Smooth muscle cell (in vitro differentiated cells): ENCODE measurements around the gene ZNF277. TPM values are rescaled to one million over a fixed set of nuclear protein-coding genes. Genes with fewer than 3 reads are reported as not detected.

ENCODE experiments used
- DNase-seq: peaks from one replicate; lab custom pipeline; 2025; ENCODE audit not compliant: unreplicated experiment; lab: John Stamatoyannopoulos, UW
- H2AFZ ChIP-seq: fragments of 200-600 bp; sonication (generic); 2 replicates; pipeline ENCODE4 v1.6.0; 2016; ENCODE audit warnings: antibody characterized with exemption, low read depth, mild to moderate bottlenecking
- H3F3A ChIP-seq: fragments of 200-600 bp; sonication (generic); 2 replicates; pipeline ENCODE4 v1.6.0; 2017; ENCODE audit warnings: antibody characterized with exemption, low read depth
- H3K27ac ChIP-seq: fragments of 200-600 bp; sonication (generic); 2 replicates; pipeline ENCODE4 v1.5.1; 2016; ENCODE audit warnings: low read depth, mild to moderate bottlenecking
- H3K27me3 ChIP-seq: fragments of 200-600 bp; sonication (generic); 2 replicates; pipeline ENCODE4 v1.6.1; 2016; ENCODE audit warnings: low read depth, mild to moderate bottlenecking
- H3K36me3 ChIP-seq: fragments of 200-600 bp; sonication (generic); 2 replicates; pipeline ENCODE4 v1.5.1; 2016; ENCODE audit warnings: low read depth
- H3K4me1 ChIP-seq: fragments of 200-600 bp; sonication (generic); 2 replicates; pipeline ENCODE4 v1.5.1; 2016; ENCODE audit warnings: low read depth
- H3K4me2 ChIP-seq: fragments of 200-600 bp; sonication (generic); 2 replicates; pipeline ENCODE4 v1.6.0; 2016; ENCODE audit warnings: mild to moderate bottlenecking
- H3K4me3 ChIP-seq: fragments of 200-600 bp; sonication (generic); 2 replicates; pipeline ENCODE4 v1.5.1; 2016; ENCODE audit warnings: mild to moderate bottlenecking
- H3K79me2 ChIP-seq: fragments of 200-600 bp; sonication (generic); 2 replicates; pipeline ENCODE4 v1.6.0; 2016; ENCODE audit warnings: low read depth, mild to moderate bottlenecking
- H3K9ac ChIP-seq: fragments of 200-600 bp; sonication (generic); 2 replicates; pipeline ENCODE4 v1.6.0; 2016; ENCODE audit warnings: low read depth
- H3K9me3 ChIP-seq: fragments of 200-600 bp; sonication (generic); replicated peaks from 2 replicates; pipeline ENCODE4 v1.5.1; 2016; ENCODE audit warnings: low read depth
- H4K20me1 ChIP-seq: fragments of 200-600 bp; sonication (generic); 2 replicates; pipeline ENCODE4 v1.6.0; 2016; ENCODE audit warnings: low read depth
- CTCF ChIP-seq: fragments of 200-600 bp; sonication (generic); IDR thresholded peaks from 2 replicates; pipeline ENCODE4 v1.5.1; 2017; ENCODE audit warnings: borderline replicate concordance, mild to moderate bottlenecking, antibody characterized with exemption; ENCODE audit not compliant: insufficient read depth, poor library complexity, severe bottlenecking
- WGBS: methylation state at CpG from one replicate; pipeline ENCODE4 v1.1.7; 2016; ENCODE audit warnings: low lambda C conversion rate; 5-methylcytosine and 5-hydroxymethylcytosine counted together
- polyA plus RNA-seq: library from polyadenylated mRNA; unstranded; fragments of >200 nt; fragmentation: Nextera tagmentation; extraction: Ambion mirVana; gene quantifications from 2 replicates; pipeline ENCODE4 v1.2.1, GENCODE V29; 2016
- total RNA-seq: library from RNA; depleted of rRNA; stranded (reverse); fragments of >200 nt; gene quantifications from 2 replicates; pipeline ENCODE4 v1.2.3, GENCODE V29; 2014

The ZNF277 gene
- total RNA-seq (28.0 and 31.7 TPM in 2 replicates), polyA plus RNA-seq (8.4 and 8.6 TPM in 2 replicates)

GRCh38 chr7:112206238-112206990 is at the start of gene ZNF277, which contains the start of gene DOCK4:
Gene ZNF277 (plus strand): TSS chr7:112206695. CDS start chr7:112206717, 22 bp downstream.
Gene DOCK4 (minus strand): TSS chr7:112206399. CDS start chr7:112206138, 261 bp downstream.
- H4K20me1 ChIP-seq, result peaks cover 7% of the 10 kb centered on the region
- peak within 1 kb of the TSS; percentile 94 for H3K4me3 ChIP-seq
- no peaks in the 10 kb centered on the region for H3K27me3 ChIP-seq
- H3K4me1 ChIP-seq, result no peaks in the 10 kb centered on the region
- peak within 1 kb of the TSS; percentile 87 for H3K9ac ChIP-seq
- no peak for TF ChIP-seq CTCF
- peak within 1 kb of the TSS; percentile 47 for H3K27ac ChIP-seq
- H3K4me2 ChIP-seq, result peak within 1 kb of the TSS; percentile 94
- H3F3A ChIP-seq, result no peaks in the 10 kb centered on the region
- peak within 1 kb of the TSS; percentile 93 for H2AFZ ChIP-seq
- no peaks in the 10 kb centered on the region for H3K36me3 ChIP-seq
- peaks cover 79% of the 10 kb centered on the region for H3K79me2 ChIP-seq
- WGBS, result 1% methylated on average over 67 of the region's 67 CpGs
- H3K9me3 ChIP-seq, result no peaks in the 10 kb centered on the region
- DNase-seq, result peak; percentile 96

- no peak overlapping the region for H2AFZ ChIP-seq
- DNase-seq, result no peak
- WGBS, result 47% methylated on average over 4 of the region's 4 CpGs
Measured at GRCh38 chr7:112157072-112157471, 49.4 kb upstream of the ZNF277 start.

GRCh38 chr7:112159351-112159750 is 47.1 kb upstream of the ZNF277 start:
- no peaks in the 10 kb centered on the region for H3K27me3 ChIP-seq
- H4K20me1 ChIP-seq, result peaks cover 24% of the 10 kb centered on the region
- peaks cover 11% of the 10 kb centered on the region for H3K79me2 ChIP-seq
- no peak overlapping the region for H3K4me2 ChIP-seq
- H3K4me1 ChIP-seq, result peaks cover 43% of the 10 kb centered on the region
- TF ChIP-seq CTCF, result no peak
- H3F3A ChIP-seq, result no peaks in the 10 kb centered on the region
- H3K9ac ChIP-seq, result no peak overlapping the region
- no peak overlapping the region for H3K4me3 ChIP-seq
- 94% methylated on average over 8 of the region's 8 CpGs for WGBS
- no peaks in the 10 kb centered on the region for H3K9me3 ChIP-seq
- no peak overlapping the region for H3K27ac ChIP-seq
- no peak for DNase-seq
- no peak overlapping the region for H2AFZ ChIP-seq
- H3K36me3 ChIP-seq, result no peaks in the 10 kb centered on the region

More at GRCh38 chr7:112157072-112157471, 49.4 kb upstream of the ZNF277 start:
- H3K79me2 ChIP-seq, result peaks cover 17% of the 10 kb centered on the region
- H3K4me3 ChIP-seq, result no peak overlapping the region
- no peaks in the 10 kb centered on the region for H3F3A ChIP-seq
- H3K4me1 ChIP-seq, result peaks cover 27% of the 10 kb centered on the region
- H3K36me3 ChIP-seq, result no peaks in the 10 kb centered on the region
- H3K4me2 ChIP-seq, result peak overlapping the region; percentile 4
- no peaks in the 10 kb centered on the region for H3K9me3 ChIP-seq
- H3K9ac ChIP-seq, result peak overlapping the region; percentile 64
- H3K27ac ChIP-seq, result peak overlapping the region; percentile 57
- no peak for TF ChIP-seq CTCF
- H4K20me1 ChIP-seq, result peaks cover 16% of the 10 kb centered on the region
- H3K27me3 ChIP-seq, result no peaks in the 10 kb centered on the region
